ENCODE measurements around the gene PLCL1.

The PLCL1 gene

DNA sequence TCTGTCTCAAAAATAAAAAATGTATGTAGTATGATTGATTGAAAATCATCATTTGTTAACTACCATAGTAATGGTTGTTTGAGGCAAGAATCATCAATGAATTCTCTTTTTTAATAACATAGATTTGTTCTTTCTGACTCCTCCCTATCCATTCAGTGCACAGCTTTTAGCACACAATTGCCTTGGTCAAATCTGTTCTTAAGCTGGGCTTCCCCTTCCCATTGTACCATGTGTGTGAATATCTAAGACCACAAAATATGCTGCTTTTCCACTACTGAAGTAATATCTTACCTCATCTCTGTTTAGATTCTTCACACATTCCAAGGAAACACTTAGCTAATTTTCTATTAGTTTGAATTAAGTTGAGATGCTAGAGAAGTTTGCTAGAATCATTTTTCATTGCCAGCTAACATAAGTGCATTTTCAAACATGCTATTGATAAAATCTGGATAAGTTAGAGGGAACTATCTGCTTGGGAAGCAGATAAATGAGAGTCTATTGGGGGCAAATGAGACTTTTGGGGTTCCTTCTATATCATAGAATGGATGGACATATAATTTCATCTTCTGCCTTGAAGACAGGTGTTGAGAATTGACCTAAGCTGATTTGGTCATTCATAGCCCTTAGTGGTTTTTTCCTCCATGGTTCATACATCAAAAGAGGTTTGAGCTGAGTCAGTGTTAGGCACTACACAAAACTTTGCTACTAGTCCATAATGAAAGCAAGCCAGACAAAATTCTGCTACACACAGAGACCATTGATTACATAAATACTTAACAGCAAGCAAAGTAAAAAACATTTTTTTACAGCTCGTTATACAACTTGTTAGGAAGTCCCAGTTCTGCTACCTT lies 231.9 kb downstream of the PLCL1 start:
- Histone ChIP-seq H3K36me3 (ENCODE audit: insufficient read depth, low read length) (no peaks in the 10 kb centered on the region), H3K9ac (ENCODE audit: insufficient read length) (no peak overlapping the region), H3K9me3 (ENCODE audit: low read depth, low read length) (no peaks in the 10 kb centered on the region), H3K27ac (no peak overlapping the region), H3K4me3 (no peak overlapping the region)
- DNase-seq (ENCODE audit: low read depth, low spot score), result no peak
- no peak for TF ChIP-seq EZH2 (IDR thresholded peaks at IDR 0.05)
- no peak for TF ChIP-seq POLR2AphosphoS5 (IDR thresholded peaks at IDR 0.05; ENCODE audit: borderline replicate concordance, low read depth, low read length)
- TF ChIP-seq FOXP2 (optimal IDR thresholded peaks at IDR 0.05; ENCODE audit: control extremely low read depth, extremely low read length, insufficient read depth), result no peak

DNA sequence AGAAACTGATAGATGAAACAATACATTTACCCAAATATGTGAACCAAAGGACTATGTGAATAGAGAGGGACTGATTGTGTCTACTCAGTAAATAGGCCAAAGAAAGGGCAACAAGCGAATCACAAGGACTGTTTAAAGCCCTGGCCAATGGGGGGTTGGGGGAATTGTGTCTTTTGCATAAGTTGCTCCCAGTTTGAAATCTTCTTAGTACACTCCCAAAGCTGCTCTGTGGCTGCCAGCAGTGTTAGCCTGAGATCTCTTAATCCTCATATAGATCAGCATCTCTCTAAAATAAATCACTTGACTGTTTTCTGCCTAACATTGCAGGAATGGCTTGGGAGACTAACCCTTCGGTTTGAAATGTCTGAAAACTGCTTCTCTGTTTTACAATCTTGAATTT lies 236.4 kb downstream of the PLCL1 start:
- no peak for TF ChIP-seq EZH2 (IDR thresholded peaks at IDR 0.05)
- no peak for TF ChIP-seq FOXP2 (optimal IDR thresholded peaks at IDR 0.05; ENCODE audit: control extremely low read depth, extremely low read length, insufficient read depth)
- TF ChIP-seq POLR2AphosphoS5 (IDR thresholded peaks at IDR 0.05; ENCODE audit: borderline replicate concordance, low read depth, low read length), result no peak
- Histone ChIP-seq H3K9ac (ENCODE audit: insufficient read length) (no peak overlapping the region), H3K27ac (no peak overlapping the region), H3K36me3 (ENCODE audit: insufficient read depth, low read length) (no peaks in the 10 kb centered on the region), H3K4me3 (no peak overlapping the region), H3K9me3 (ENCODE audit: low read depth, low read length) (no peaks in the 10 kb centered on the region)
- no peak for DNase-seq (ENCODE audit: low read depth, low spot score)

DNA sequence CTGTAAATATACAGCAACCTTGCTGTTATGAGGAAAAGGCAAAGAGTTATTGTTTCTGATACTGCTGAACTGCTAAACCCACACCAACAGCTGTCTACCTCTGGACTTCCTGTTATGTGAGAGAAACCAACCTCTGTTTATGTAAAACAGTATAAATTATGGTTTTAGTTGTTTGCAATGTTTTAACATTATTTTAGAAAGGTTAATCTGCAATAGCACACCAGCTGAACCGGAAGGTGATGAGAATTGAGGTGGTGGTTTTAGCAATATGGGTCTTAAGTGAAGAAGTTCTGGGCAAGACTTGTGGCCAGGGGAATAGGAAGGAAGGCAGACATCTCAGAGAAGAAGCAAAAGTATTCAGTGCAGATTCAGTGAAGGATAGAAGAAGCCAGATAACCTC lies 237.8 kb downstream of the PLCL1 start:
- Histone ChIP-seq H3K9me3 (ENCODE audit: low read depth, low read length) (no peaks in the 10 kb centered on the region), H3K4me3 (no peak overlapping the region), H3K36me3 (ENCODE audit: insufficient read depth, low read length) (no peaks in the 10 kb centered on the region), H3K9ac (ENCODE audit: insufficient read length) (no peak overlapping the region), H3K27ac (no peak overlapping the region)
- DNase-seq (ENCODE audit: low read depth, low spot score), result no peak
- TF ChIP-seq EZH2 (IDR thresholded peaks at IDR 0.05) (no peak), FOXP2 (optimal IDR thresholded peaks at IDR 0.05; ENCODE audit: control extremely low read depth, extremely low read length, insufficient read depth) (no peak), POLR2AphosphoS5 (IDR thresholded peaks at IDR 0.05; ENCODE audit: borderline replicate concordance, low read depth, low read length) (no peak)

DNA sequence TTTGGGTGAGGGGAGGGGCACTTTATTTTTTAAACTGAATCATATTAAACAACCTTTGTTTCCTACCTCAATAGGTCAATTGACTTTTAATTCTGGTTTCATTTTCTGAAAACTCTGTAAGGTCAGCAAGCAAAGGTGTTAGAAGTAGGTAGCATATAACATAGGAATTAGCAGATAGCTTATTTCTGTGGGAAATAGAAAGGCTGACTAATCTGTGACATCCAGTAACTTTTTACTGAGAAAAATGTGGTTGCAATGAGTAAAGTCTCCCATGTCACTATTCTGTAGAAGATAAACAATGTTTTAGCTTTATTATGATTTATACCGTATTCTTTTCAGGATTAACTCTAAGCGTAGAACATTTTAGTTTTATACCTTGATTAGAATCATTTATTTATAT lies 240.4 kb downstream of the PLCL1 start:
- no peak overlapping the region for H3K9ac ChIP-seq (ENCODE audit: insufficient read length)
- no peaks in the 10 kb centered on the region for H3K9me3 ChIP-seq (ENCODE audit: low read depth, low read length)
- no peaks in the 10 kb centered on the region for H3K36me3 ChIP-seq (ENCODE audit: insufficient read depth, low read length)
- no peak overlapping the region; the same call in 1 of the 2 replicates for H3K27ac ChIP-seq
- TF ChIP-seq EZH2 (IDR thresholded peaks at IDR 0.05), result no peak
- no peak for TF ChIP-seq FOXP2 (optimal IDR thresholded peaks at IDR 0.05; ENCODE audit: control extremely low read depth, extremely low read length, insufficient read depth)
- no peak for DNase-seq (ENCODE audit: low read depth, low spot score)
- H3K4me3 ChIP-seq, result no peak overlapping the region

DNA sequence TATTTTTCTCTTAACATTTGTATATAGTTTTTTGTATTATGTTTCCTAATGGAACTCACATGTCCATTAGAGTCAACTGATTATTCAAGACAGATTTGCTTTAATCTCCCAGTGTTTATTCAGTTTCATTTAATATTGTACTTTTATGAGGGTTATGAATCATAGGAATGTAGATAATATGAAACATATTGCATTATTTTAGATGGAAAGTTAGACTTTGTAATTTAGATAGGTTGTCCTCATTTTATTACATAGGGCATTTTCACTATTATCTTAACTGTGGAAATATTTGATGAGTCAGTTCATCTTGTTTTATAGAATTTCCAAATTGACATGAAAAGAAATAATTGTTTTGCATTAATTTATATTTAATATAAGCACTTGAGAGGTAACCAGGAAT lies 240.8 kb downstream of the PLCL1 start:
- Histone ChIP-seq H3K27ac (peak overlapping the region; percentile 20; the same call in 1 of the 2 replicates), H3K36me3 (ENCODE audit: insufficient read depth, low read length) (no peaks in the 10 kb centered on the region), H3K9me3 (ENCODE audit: low read depth, low read length) (no peaks in the 10 kb centered on the region), H3K4me3 (no peak overlapping the region; the same call in 1 of the 2 replicates), H3K9ac (ENCODE audit: insufficient read length) (no peak overlapping the region)
- peak; percentile 6 for DNase-seq (ENCODE audit: low read depth, low spot score)
- TF ChIP-seq POLR2AphosphoS5 (IDR thresholded peaks at IDR 0.05; ENCODE audit: borderline replicate concordance, low read depth, low read length) (no peak), EZH2 (IDR thresholded peaks at IDR 0.05) (no peak), FOXP2 (optimal IDR thresholded peaks at IDR 0.05; ENCODE audit: control extremely low read depth, extremely low read length, insufficient read depth) (no peak)

DNA sequence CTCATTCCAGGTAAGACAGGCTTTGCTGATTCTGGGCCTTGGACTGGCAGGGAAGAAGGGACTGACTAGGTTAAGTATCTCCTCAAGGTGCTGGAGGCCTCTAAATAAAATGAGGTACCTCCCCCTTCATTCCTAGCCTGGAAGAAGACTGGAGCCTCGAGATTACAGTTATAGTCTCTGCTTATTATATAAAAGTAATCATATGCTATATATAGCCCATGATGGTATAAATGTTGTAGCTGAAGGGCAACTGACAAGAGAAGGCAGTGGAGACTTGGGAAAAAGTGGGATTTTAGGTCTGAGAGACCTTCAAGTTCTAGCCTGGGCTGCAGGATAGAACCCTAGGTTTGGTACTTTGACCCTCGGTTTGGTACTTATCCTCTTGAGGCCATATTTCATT lies 248.3 kb downstream of the PLCL1 start:
- H3K4me3 ChIP-seq, result no peak overlapping the region
- TF ChIP-seq POLR2AphosphoS5 (IDR thresholded peaks at IDR 0.05; ENCODE audit: borderline replicate concordance, low read depth, low read length) (no peak), FOXP2 (optimal IDR thresholded peaks at IDR 0.05; ENCODE audit: control extremely low read depth, extremely low read length, insufficient read depth) (no peak), EZH2 (IDR thresholded peaks at IDR 0.05) (no peak)
- no peaks in the 10 kb centered on the region for H3K36me3 ChIP-seq (ENCODE audit: insufficient read depth, low read length)
- DNase-seq (ENCODE audit: low read depth, low spot score), result no peak
- H3K27ac ChIP-seq, result no peak overlapping the region
- H3K9ac ChIP-seq (ENCODE audit: insufficient read length), result no peak overlapping the region
- H3K9me3 ChIP-seq (ENCODE audit: low read depth, low read length), result no peaks in the 10 kb centered on the region

DNA sequence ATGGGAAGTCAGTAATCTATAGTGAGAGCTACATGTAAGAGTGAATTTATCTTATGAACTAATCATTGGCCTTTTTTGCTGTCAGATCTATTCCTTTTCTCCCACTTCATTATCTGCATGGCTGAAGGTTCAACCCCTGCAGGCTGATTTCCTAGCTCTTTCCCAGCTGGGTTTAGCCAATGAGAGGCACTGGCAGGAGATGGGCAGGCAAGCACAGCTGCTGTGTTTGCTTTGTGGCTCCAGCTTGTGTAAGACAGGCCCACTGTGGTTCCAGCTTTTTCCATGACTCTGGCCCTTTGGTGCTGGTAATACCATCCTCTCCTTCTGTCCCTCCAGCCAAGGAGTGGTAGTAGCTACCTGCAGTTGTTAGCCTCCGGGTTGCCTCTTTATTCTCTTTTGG lies 248.8 kb downstream of the PLCL1 start:
- Histone ChIP-seq H3K36me3 (ENCODE audit: insufficient read depth, low read length) (no peaks in the 10 kb centered on the region), H3K27ac (no peak overlapping the region), H3K4me3 (no peak overlapping the region), H3K9ac (ENCODE audit: insufficient read length) (no peak overlapping the region), H3K9me3 (ENCODE audit: low read depth, low read length) (no peaks in the 10 kb centered on the region)
- TF ChIP-seq POLR2AphosphoS5 (IDR thresholded peaks at IDR 0.05; ENCODE audit: borderline replicate concordance, low read depth, low read length) (no peak), FOXP2 (optimal IDR thresholded peaks at IDR 0.05; ENCODE audit: control extremely low read depth, extremely low read length, insufficient read depth) (no peak), EZH2 (IDR thresholded peaks at IDR 0.05) (no peak)
- DNase-seq (ENCODE audit: low read depth, low spot score), result no peak

DNA sequence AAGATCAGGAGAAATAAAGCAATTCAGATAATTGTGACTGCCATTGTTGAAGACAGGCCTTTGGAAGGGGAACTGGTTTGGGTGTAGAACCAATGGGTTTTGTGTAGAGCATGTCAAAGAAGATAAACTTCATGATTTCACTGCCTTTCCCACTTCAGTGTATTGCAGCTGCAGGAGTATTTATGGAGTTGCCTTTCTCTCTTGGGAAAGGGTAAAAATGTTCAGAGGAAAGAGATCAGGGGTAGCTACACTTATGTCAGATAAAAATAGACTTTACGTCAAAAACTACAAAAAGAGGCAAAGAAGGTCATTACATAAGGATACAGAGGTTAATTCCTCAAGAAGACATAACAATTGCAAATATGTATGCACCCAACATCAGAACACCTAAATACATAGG lies 249.4 kb downstream of the PLCL1 start:
- H3K9me3 ChIP-seq (ENCODE audit: low read depth, low read length), result no peaks in the 10 kb centered on the region
- no peak for DNase-seq (ENCODE audit: low read depth, low spot score)
- H3K27ac ChIP-seq, result no peak overlapping the region
- H3K36me3 ChIP-seq (ENCODE audit: insufficient read depth, low read length), result no peaks in the 10 kb centered on the region
- H3K9ac ChIP-seq (ENCODE audit: insufficient read length), result no peak overlapping the region
- H3K4me3 ChIP-seq, result no peak overlapping the region
- TF ChIP-seq POLR2AphosphoS5 (IDR thresholded peaks at IDR 0.05; ENCODE audit: borderline replicate concordance, low read depth, low read length) (no peak), FOXP2 (optimal IDR thresholded peaks at IDR 0.05; ENCODE audit: control extremely low read depth, extremely low read length, insufficient read depth) (no peak), EZH2 (IDR thresholded peaks at IDR 0.05) (no peak)

DNA sequence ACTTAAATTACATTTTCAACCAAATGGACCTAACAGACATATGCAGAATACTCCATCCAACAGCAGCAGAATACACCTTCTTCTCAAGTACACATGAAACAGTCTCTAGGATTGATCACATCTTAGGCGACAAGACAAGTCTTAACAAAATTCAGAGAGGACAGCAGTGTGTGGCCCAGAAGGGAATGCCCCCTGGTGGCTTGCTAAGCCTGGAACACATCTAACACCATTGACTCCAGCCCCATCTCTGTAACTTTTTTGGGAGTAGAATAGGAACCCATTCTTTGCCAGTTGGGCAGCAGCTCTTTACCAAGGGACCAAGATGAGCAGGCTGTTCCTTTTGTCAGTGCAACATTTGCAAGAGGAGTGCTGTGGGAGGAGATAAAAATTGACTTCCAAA lies 249.9 kb downstream of the PLCL1 start:
- TF ChIP-seq POLR2AphosphoS5 (IDR thresholded peaks at IDR 0.05; ENCODE audit: borderline replicate concordance, low read depth, low read length) (no peak), EZH2 (IDR thresholded peaks at IDR 0.05) (no peak), FOXP2 (optimal IDR thresholded peaks at IDR 0.05; ENCODE audit: control extremely low read depth, extremely low read length, insufficient read depth) (no peak)
- Histone ChIP-seq H3K9ac (ENCODE audit: insufficient read length) (no peak overlapping the region), H3K27ac (no peak overlapping the region), H3K36me3 (ENCODE audit: insufficient read depth, low read length) (no peaks in the 10 kb centered on the region), H3K9me3 (ENCODE audit: low read depth, low read length) (no peaks in the 10 kb centered on the region), H3K4me3 (no peak overlapping the region)
- no peak for DNase-seq (ENCODE audit: low read depth, low spot score)

Measured in SK-N-MC (cell line).